ENCODE results near the gene CCDC63.
"Not testable (repeated sequence)": the region's sequence is repeated elsewhere in the genome, so short reads cannot be mapped to it uniquely, and the experiment has no call there.

Gene CCDC63

DNA sequence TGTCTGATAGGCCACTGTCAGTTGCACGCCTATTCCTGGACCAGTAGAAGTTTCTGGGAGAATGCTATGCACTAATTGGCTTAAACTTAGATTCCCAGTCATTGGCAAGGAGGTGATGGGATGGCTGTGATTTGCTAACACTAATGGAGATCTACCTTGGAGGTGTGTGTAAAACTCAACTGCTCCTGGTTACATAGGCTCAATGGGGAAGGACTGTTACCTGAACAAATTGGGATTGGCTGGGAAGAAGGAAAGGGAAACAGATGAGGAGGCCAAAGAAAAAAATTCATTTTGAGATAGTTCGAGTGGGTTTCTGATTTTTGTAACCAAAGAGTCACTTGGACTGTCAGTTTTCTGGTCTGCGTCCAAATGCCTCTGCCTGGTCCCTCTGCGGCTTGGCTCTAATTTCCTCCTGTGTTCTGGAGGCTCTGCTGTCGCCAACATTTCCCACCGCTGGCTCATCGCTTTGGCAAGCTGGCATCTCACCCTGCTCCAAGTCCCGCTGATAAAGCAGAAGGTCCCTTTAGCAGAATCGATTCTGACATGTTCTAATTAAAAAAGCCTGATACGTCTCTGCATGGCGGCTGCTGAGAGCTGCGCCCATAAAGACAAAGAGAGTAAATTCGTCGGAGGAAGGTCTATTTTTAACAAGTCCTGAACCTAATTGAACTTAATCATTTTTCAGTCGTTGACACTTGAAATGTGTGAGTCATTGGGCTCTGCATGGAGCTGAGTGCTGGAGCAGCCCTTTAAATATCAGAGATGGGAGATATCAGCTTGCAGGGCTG is 2.0 kb upstream of the CCDC63 start:
- DNase-seq, result no peak

DNA sequence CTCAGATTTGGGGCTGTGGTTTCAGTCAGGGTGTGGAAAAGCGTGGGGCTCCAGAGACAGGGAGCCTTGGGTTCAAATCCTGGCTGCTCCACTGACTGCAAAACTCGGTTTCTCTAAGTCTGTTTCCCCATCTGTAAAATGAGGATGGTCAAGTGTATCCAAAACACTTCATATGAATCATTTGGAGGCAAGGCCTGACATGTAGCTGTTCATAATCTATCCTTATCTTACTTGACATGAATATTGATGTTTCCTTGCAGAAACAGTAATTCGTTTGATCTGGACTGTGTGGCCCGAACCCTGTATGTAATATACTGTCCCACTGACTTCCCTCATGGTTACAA is 1.5 kb upstream of the CCDC63 start:
- no peak for DNase-seq

DNA sequence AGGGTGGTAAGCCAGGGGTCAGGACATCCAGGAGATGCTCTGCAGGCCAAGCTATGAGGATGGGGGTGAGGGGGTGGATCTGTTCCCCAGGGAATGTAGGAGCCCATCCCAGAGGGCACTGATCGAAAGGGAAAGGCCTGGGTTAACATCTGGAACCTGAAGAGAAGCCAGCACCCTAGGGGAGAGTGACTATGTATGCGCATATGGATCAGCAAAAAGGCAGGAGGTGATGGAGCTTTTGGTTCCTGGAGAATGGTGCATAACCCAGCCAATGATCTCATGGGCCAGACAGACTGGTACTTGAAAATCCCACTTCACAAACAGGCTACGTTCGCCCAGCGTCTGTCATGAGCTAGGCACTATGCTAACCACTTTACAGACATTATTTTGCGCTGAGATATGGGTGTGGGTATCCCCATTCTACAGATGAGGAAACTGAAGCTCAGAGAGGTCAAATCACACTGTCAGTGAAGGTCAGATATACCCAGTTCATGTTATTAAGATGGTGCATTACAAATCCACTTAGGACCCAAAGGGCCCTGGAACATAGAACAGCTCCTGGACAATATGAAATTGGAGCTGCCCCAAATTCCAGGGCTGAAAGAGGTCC is 1.6 kb downstream of the CCDC63 start:
- no peak for DNase-seq

DNA sequence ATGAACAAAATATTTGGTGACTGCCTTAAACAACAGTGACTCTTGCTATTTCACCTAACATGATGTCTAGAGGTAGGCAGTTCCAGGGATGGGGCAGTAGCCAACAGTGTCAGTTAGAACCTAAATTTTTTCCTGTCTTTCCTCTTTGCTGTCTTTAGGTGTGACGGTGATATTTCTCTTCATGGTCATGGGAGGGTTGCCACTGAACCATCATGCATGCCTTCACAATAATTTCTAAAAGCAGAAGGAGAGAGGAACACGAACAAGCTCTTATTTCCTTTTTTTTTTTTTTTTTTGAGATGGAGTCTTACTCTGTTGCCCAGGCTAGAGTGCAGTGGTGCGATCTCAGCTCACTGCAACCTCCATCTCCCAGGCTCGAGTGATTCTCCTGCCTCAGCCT is 2.4 kb downstream of the CCDC63 start:
- DNase-seq, result no peak

DNA sequence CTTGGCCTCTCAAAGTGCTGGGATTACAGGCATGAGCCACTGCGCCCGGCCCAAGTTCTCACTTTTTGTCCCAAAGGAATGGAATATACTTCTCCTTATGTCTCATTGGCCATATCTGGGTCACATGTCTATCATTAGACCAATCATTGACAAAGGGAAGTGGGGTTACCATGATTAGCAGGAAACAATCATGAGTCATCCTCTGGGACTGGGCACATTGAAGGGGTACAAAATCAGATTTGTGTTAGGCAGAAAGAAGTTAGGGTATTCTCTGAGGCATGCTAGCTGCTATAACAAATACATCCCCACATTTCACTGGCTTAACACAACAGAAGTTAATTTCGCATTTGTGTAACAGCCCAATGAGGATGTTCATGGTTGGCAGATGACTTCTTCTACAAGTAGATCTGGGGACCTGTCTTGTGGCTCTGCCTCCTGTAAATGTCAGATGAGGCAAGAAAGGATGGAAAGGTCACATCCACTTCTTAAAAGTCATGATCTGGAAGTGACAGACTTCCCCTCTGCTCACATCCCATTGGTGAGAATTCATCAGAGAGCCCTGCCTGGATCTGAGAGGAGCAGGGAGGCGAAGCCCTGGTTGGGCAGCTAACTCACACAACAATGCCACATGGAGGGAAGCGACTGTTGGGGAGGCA is 3.1 kb downstream of the CCDC63 start:
- no peak for DNase-seq

DNA sequence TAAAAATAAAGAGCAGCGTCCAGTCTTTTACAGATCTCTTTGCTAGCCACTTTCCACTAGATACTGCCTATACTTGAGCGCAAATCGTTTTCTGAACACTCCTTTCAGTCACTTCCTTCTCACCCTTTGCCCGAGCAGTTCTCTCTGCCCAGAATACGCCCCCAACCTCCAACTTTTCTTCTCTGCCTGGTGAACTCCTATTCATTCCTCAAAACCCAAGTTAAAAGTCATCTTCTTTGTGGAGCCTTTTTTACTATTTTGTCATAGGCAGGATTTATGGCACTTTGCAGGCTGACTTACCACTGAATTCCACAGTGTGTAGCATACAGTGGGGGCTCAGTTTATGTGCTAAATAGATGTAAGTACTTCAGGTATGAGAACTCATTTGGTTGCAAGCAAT is 4.0 kb downstream of the CCDC63 start:
- DNase-seq, result no peak

DNA sequence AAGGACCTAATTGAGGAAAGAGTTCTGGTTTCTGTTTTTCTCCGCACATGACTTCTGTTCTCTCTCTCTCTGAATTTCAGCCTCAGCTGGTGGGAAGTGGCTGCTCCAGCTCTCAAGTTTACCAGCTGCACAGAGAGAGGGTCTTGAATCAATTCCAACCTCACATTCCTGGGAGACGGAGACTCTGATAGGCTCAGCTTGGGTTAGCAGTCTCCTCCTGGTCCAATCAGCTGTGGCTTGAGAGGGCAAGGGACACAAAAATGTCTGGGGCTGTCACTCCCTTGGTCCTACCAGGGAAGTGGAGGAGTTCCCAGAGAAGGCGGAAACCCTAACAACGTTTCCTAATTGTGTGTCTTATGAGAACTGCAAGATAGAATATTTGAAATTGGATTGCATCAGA is 7.0 kb downstream of the CCDC63 start:
- peak; percentile 60 for DNase-seq

DNA sequence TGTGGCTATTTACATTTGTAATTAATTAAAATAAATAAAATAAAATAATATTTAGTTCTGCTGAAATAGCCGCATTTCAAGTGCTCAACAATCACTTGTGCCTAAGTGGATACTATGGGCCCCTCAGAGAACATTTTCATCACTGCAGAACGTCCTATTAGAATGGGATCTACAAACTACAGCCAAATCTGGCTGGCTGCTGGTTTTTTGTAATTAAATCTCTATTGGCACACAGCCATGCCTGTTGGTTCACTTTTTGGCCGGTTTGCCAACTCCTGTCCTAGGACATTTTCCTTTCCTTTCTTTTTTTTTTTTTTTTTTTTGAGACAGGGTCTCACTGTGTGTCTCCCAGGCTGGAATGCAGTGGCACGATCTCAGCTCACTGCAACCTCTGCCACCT is 9.8 kb downstream of the CCDC63 start:
- no peak for DNase-seq

DNA sequence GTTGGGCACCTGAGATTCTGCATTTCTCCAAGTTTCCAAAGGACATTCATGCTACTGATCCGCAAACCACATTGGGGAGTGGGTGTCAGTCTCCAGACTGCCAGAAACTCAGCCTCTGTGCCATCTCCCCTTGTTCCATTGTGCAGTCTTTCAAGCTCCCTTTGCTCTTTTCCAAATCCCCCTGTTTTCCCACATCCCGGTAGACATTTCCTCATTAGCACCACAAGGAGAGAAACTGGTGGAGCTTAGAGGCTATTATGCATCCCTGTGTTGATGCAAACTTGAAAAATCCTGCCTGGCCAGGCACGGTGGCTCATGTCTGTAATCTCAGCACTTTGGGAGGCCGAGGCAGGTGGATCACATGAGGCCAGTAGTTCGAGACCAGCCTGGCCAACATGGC is 10.7 kb downstream of the CCDC63 start:
- no peak for DNase-seq

DNA sequence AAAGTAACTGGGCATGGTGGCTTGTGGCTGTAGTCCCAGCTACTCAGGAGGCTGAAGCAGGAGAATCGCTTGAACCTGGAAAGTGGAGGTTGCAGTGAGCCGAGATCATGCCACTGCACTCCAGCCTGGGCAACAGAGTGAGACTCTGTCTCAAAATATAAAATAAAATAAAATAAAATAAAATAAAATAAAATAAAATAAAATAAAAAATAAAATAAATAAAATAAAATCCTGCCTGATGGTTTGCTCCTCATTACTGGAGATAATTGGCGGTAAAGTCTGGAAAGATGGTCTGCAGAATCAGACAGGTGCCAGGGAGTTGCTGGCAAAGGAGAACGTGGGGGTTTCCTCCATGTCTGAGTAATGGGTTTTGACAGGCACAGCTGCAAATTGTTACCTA is 11.2 kb downstream of the CCDC63 start:
- not testable (repeated sequence) for DNase-seq

DNA sequence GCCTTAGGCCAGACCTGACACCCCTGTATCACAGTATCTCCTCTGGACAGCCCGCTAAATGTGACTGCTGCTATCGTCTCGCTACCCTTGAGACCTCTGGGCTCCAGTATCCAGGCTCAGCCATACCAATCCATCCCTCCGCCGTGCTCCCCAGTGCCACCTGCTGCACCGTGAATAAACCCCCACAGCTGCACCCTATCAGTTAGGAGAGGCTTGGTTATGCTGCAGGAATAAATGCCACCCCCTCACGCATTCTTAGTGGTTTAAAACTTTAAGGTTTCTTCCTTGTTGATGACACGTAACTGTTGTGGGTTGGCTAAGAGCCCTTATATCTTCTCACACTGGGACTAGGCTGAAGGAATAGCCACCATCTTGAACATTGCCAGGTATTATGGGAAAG is 12.1 kb downstream of the CCDC63 start:
- no peak for DNase-seq

DNA sequence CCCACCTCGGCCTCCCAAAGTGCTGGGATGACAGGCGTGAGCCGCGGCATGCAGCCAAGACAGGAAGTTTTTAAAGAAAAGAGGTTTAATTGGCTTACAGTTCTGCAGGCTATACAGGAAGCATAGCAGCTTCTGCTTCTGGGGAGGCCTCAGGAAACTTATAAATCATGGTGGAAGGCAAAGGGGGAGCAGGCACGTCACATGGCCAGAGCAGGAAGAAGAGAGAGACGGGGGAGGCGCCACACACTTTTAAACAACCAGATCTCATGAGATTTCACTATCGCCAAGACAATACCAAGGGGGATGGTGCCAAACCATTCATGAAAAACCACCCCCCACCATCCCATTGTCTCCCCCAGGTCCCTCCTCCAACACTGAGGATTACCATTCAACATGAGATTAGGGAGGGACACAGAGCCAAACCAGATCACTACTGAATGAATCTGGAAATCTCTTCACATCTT is 14.1 kb downstream of the CCDC63 start:
- no peak for DNase-seq

DNA sequence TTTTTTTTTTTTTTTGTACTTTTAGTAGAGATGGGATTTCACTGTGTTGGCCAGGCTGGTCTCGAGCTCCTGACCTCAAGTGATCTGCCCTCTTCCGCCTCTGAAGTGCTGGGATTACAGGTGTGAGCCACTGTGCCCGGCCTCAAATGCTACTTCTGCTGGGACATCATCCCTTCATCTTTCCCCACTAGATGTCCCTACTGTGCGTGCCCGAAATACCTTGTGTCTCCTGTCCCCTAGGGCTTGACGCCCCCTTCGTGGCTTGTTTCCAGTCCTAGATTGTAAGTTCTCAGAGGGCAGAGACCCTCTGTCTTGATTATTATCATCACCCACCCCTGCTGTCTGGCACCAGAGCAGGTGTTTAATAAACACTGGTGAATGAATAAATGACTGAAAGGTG is 14.9 kb downstream of the CCDC63 start:
- no peak for DNase-seq

DNA sequence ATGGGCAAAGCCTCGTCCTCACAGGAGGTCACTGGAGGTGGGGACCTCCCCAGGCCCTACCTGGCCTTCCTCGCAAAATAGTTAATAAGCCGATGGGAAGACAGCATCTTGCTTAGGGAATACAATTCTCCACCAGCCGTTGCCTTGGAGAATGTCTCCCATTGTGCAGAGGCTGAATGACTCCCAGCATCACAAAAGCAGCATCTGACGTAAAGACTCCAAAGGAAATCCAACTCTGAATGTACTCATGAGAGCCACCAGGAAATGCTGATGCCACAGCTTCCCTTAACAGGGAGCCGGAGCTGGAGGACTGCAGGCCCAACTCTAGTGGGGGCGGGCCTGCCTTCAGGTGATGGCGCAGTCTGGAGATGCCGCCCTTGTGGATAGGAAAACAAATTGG is 15.5 kb downstream of the CCDC63 start:
- DNase-seq, result no peak

DNA sequence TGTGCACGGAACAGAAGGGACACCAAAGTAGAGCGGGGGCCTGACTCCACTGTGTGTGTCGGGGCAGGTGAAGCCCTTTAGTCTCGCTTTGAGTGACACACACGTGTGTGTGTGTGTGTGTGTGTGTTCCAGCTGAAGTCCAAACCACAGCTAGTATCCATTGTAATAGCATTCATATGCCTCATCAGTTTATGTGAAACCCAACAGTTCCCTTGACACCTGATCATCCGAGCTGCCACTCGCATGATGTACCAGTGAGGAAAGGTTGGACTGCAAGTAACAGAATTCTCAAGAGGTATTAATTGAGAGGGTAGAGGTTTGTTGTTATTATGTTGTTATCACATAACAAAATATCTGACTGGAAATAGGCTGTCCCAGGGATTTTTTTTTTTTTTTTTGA is 16.4 kb downstream of the CCDC63 start:
- DNase-seq, result no peak

DNA sequence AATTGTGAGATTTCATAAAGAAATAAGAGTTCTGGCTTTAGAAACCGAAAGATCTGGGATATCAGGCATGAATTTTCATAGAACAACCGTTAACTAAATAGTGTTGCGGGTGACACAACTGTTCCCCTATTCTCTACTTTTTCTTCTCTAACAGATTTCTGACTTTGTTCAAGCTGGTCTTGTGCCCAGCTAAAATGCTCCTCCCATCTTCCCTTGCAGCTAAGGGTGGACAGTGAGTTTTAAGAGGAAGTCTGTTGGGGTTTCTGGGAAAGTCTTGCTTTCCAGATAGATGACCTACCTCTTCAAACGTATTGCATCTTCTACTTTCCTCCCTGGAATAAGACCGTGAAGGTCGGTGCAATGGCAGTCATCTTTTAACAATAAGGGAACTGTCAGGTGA is 18.7 kb downstream of the CCDC63 start:
- DNase-seq, result no peak

DNA sequence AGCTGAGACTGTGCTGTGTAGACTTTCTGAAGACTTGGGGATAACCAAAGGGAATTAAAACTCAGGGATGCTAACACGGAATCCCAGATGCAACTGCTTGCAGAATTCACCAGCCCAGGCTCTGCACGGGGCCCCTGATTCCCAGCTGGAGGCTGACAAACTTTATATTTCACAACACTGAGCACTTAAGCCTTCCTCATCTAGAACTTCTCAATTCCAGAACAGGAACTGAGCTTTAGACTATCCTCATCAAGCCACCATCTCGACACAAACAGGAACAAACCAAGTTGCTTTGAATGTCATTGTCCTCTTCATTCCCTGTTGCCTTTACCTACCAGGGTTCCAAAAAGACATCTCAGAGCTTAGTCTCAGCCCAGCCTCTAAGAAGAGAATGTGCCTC is 22.2 kb downstream of the CCDC63 start:
- no peak for DNase-seq

DNA sequence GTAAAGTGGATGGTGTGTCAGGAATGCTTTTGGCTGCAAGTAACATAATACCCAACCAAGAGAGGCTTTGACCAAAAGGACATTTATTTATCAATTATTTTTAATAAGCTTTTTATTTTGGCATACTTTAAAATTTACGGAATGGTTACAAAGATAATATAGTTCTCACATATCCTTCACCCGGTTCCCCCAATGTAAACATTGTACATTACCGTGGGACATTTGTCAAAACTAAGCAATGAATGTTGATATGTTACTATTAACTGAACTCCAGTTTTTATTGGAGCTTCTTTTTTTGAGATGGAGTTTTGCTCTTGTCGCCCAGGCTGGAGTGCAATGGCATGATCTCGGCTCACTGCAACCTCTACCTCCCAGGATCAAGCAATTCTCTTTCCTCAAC is 23.0 kb downstream of the CCDC63 start:
- no peak for DNase-seq

DNA sequence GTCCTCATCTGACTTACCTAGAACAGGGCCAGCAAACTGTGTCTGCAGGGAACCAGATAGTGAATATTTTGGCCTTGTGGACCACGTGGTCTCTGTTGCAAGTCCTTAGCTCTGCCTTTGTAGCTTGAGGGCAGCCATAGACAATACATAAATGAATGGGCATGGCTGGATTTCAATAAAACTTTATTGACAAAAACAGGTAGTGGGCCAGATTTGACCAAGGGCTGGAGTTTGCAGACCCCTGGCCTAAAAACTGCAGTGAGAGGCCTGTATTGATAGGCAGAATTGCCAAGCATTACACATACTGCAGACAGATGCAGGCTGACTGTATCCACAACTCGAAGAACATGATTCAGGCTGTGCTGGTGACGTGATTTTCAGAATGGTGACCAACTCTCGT is 25.3 kb downstream of the CCDC63 start:
- no peak for DNase-seq

DNA sequence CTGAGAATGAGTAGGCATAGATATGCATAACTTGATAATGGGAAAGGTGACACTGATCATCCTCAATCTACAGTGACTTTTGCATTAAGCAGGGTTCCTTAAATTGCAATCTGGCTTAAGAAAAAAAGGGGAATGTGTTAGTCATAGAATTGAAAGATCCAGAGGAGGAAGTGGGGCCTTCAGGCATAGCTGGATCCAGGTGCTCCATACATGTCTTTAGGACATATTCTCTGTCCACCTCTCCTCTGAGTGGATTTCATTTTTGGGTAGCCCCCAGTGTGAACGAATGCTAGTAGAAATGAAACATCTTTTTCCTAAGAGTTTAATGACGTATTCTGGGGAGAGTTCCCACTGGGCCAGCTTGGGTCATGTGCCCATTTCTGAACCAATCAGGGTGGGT is 27.6 kb downstream of the CCDC63 start:
- DNase-seq, result no peak

DNA sequence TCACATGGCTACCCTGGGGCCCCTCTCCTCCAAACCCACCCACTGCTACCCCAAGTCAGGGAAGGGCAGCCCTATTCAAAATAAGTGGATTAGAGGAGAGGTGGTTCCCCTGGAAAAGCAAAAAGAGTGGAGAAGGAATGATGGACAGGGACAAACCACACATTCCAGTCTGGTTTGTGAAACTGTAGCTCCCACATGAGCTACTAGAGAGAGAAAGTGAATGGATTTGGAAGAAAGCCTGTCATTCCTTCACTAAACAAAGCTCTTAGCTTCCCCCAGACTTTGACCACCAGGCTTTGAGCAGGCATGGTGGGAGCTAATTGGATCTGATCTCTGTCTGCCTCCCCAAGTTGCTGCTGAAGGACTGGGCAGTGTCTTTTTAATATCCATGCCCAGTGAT is 28.0 kb downstream of the CCDC63 start:
- DNase-seq, result no peak

DNA sequence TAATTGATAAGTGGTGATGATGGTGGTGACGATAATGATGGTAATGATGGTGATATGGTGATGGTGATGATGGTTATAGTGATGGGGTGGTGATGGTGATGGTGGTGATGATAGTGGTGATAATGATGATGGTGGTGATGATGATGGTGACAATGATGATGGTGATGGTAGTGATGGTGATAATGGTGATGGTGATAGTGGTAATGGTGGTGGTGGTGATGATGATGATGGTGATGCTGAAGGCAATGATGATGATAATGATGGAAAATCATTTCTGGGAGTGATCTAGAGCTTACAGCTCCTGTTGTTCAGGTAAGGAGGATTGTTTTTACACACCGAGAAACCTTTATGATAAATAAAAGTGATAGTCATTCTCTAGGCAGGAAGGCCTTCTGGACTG is 33.9 kb downstream of the CCDC63 start:
- no peak for DNase-seq

DNA sequence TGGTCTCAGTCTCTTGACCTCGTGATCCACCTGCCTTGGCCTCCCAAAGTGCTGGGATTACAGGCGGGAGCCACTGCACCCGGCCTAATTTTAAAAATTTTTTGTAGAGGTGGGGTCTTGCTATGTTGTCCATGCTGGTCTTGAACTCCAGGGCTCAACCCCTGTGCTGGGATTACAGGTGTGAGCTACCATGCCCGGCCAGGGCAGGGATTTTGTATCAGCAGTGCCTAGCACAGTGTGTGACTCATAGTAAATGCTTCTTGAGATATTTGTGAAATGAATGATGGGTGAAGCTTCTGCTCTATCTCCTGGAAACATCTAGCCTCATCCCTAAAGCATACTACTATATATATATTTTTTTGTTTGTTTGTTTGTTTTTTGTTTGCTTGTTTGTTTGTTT is 36.5 kb downstream of the CCDC63 start:
- DNase-seq, result no peak

DNA sequence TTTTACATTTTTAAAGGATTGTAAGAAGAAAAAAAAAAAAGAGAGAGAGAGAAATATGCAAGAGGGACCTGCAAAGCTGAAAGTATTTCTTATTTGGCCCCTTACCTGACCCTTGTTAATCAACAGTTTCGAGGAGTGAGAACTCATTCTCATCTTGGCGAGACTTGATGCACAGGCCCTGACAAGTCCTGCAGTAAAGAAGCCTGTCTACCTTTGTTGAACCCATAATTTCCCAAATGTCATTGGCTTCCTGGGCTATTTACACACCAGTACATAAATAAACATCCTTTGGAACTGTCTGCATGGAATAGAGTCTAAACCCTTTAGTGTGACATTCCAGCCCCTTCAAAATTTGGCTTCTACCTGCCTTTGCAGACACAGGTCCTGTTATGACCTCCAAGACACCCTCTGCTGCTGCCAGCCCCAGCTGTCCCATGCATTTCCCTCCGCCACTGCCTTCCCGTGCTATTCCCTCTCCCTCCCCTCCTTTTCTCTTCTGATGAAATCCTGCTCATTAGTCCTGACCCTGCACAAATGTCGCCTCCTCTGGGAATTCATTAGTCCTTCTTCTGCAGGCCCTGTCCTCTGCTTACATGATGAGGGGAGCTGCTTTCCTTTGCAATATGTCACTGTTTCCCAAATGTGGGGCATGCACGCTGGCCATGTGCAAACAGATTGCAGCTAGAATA is 38.5 kb downstream of the CCDC63 start:
- DNase-seq, result no peak

All from femur (tissue), 1 donor.